PFSK-1 (cell line): ENCODE data around the gene TMEM163.

Experiments
- FOXP2 ChIP-seq: optimal IDR thresholded peaks from 2 replicates; pipeline ENCODE3; 2011; ENCODE audit warnings: borderline replicate concordance, control low read depth, inconsistent platforms; ENCODE audit not compliant: insufficient read depth; ENCODE audit errors: extremely low read length, extremely low read depth
- POLR2AphosphoS5 ChIP-seq: IDR thresholded peaks from 2 replicates; pipeline ENCODE4 v1.6.1; 2012; ENCODE audit warnings: low read depth, mild to moderate bottlenecking, control low read depth, low read length, moderate library complexity
- SIN3A ChIP-seq: IDR thresholded peaks from 2 replicates; pipeline ENCODE4 v1.6.1; 2012; ENCODE audit warnings: mild to moderate bottlenecking, low read length, moderate library complexity, borderline replicate concordance; ENCODE audit not compliant: insufficient read depth
- TAF1 ChIP-seq: IDR thresholded peaks from 2 replicates; pipeline ENCODE4 v1.6.1; 2012; ENCODE audit warnings: low read length, control low read depth, borderline replicate concordance; ENCODE audit not compliant: insufficient read depth
- TF ChIP-seq, protein P1 (sequence below), 2 experiments: IDR thresholded peaks; 2 replicates each; pipeline versions ENCODE4 v1.6.1 to v1.8.0; 2011 to 2012; ENCODE audit warnings: low read depth in 2 of 2, low read length in 2 of 2, control low read depth in 1 of 2, inconsistent platforms in 1 of 2, mild to moderate bottlenecking in 1 of 2, moderate library complexity in 1 of 2; ENCODE audit not compliant: insufficient read depth in 1 of 2

Gene TMEM163

DNA sequence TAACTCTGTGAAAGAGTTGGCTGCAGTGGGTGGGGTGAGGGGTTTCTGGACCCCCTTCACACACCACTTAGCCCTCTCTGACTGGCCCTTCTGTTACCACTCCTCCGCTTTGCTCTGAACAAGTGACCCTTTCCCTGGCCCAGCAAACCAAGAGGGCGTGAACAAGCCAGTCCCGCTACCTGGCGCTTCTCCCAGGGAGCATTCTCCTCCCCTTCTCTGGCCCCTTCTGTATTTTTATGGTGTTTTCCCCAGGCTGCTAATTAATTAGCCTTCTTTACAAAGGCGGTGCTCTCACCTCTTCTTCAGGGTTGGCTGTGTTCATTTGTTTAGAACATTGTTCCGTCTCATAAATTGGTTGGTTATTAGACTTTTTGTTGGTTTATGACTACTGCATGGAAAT is 284.8 kb downstream of the TMEM163 start:
- TF ChIP-seq, protein P1, sequence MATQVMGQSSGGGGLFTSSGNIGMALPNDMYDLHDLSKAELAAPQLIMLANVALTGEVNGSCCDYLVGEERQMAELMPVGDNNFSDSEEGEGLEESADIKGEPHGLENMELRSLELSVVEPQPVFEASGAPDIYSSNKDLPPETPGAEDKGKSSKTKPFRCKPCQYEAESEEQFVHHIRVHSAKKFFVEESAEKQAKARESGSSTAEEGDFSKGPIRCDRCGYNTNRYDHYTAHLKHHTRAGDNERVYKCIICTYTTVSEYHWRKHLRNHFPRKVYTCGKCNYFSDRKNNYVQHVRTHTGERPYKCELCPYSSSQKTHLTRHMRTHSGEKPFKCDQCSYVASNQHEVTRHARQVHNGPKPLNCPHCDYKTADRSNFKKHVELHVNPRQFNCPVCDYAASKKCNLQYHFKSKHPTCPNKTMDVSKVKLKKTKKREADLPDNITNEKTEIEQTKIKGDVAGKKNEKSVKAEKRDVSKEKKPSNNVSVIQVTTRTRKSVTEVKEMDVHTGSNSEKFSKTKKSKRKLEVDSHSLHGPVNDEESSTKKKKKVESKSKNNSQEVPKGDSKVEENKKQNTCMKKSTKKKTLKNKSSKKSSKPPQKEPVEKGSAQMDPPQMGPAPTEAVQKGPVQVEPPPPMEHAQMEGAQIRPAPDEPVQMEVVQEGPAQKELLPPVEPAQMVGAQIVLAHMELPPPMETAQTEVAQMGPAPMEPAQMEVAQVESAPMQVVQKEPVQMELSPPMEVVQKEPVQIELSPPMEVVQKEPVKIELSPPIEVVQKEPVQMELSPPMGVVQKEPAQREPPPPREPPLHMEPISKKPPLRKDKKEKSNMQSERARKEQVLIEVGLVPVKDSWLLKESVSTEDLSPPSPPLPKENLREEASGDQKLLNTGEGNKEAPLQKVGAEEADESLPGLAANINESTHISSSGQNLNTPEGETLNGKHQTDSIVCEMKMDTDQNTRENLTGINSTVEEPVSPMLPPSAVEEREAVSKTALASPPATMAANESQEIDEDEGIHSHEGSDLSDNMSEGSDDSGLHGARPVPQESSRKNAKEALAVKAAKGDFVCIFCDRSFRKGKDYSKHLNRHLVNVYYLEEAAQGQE (IDR thresholded peaks at IDR 0.05; ENCODE audit: insufficient read depth in 1 of 2, low read depth in 2 of 2, low read length in 2 of 2): no peak
- no peak for TF ChIP-seq TAF1
- TF ChIP-seq SIN3A: no peak
- no peak for TF ChIP-seq FOXP2

DNA sequence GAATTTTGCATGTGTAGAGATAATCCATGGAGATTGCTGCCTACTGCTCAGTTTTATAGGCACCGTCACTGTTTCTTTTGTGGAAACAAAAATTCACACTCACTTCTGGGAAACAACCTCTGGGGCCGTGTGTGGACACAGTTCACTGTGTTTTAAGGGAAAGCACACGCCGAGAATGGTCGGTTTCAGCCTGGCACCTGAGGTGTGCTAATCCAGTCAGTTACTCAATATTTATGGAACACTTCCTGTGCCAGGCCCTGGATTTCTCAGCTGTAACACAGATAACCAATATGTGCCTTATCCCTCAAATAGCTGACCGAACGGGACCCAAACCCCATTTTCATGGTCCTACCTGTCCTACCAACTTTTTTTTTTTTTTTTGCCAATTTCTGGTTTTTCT is 285.3 kb downstream of the TMEM163 start:
- TF ChIP-seq, protein P1 (IDR thresholded peaks at IDR 0.05; ENCODE audit: insufficient read depth in 1 of 2, low read depth in 2 of 2, low read length in 2 of 2): no peak
- no peak for TF ChIP-seq FOXP2

DNA sequence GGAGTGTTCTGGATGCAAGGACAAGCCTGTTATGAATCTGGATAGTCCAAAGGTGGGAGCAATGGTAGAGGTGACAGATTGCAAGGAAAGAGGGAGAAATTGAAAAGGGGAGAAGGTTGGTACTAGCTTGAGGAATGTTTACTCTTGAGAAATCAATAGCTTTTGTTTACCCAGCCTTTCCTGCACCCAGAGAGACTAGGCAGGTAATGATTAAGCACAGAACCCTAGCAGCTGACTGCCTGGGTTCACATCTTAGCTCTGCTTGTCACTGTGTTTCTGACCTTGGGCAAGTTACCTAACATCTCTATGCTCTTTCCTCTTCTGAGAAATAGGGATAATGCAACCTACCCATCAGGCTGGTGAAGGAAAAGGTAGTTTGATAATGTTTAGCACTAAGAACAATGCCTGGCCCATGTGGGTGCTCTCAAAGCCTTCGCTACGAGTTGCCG is 286.3 kb downstream of the TMEM163 start:
- TF ChIP-seq POLR2AphosphoS5: no peak

DNA sequence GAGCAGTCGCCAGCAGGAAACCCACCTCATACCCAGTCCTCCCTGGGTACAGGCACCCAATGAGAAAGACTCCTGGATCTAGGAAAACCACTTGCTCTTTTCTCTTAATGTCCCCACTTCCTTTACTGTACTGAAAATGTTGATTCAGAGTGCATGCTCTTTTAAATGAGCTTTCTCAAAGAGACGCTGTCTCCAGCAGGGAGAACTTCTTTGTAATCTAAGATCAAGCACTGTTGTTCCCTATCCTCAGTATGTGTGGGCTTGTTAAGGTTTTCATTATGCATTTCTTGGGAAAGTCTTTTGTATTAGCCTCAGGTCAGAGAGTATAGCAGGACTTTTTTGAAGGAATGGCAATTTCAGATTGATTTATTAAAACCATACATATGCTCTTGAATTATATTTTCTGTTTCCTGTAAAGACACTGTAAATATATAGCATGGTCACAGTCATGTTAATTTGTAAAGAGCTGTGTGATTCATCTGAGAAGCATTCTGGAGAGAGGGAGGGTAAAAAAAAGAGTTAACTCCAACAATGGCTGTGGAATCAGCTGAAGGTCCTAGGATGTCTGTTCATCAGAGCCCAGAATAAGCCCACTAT is 286.9 kb downstream of the TMEM163 start:
- TF ChIP-seq TAF1: no peak
- TF ChIP-seq, protein P1 (IDR thresholded peaks at IDR 0.05; ENCODE audit: insufficient read depth in 1 of 2, low read depth in 2 of 2, low read length in 2 of 2): no peak
- no peak for TF ChIP-seq POLR2AphosphoS5
- TF ChIP-seq SIN3A: no peak
- TF ChIP-seq FOXP2: no peak

DNA sequence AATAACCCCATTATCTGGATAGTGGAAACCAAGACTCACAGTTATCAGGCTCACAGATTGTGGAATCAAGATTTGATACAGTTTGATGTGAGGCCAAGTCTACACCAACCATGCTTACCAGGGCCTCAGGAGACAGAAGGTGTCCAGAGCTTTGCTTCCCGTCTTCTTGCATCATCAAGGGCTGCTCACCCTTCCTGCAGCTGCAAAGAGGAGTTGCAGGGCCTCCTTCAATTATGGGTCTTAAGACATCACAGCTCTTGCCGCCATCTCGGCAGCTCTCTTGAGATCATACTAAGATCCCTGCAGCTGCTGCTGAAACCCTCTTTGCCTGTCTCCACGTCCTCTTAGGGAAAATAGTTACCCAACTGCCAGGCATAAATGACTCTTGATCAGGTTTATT is 288.9 kb downstream of the TMEM163 start:
- TF ChIP-seq TAF1: no peak
- TF ChIP-seq FOXP2: no peak
- no peak for TF ChIP-seq SIN3A
- TF ChIP-seq, protein P1 (IDR thresholded peaks at IDR 0.05; ENCODE audit: insufficient read depth in 1 of 2, low read depth in 2 of 2, low read length in 2 of 2): no peak
- no peak for TF ChIP-seq POLR2AphosphoS5

DNA sequence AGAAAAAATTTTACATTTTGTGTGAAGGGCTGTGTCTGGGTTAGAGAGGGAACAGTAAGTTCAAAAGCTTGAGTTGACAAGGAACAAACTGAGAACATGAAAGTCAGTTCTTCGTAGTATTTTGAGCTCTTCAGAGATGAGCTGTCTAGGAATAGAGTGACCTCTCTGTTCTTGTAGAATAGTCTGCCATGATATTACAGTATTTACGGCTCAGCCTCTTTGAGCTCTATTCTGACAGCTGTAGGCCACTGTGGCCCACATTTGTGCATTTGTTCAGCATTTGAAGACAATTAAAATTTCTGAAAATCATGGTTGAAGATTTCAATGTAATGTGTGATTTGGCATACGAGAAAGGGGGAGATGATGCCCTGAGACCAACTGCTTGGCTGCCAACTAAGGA is 292.1 kb downstream of the TMEM163 start:
- TF ChIP-seq TAF1 (no peak), FOXP2 (no peak)
